Uterus (tissue), 4 donors: Measurements from ENCODE around the gene APOH. TPM values are rescaled to one million over a fixed set of nuclear protein-coding genes. Genes with fewer than 3 reads are reported as not detected.

Source experiments
- DNase-seq, 2 donors: peaks; one replicate each; pipeline ENCODE4 v3.0.0-alpha.2; 2019 to 2020
- H3K27ac ChIP-seq, 2 donors: fragments of 200-600 bp; sonication (generic); 1 replicate in 1 of 2; 2 replicates in 1 of 2; pipeline ENCODE4 v1.5.1; 2016 to 2018
- H3K27me3 ChIP-seq, 2 donors: fragments of 200-600 bp; sonication (generic); one replicate each; pipeline ENCODE4 v1.5.1; 2018 to 2019; ENCODE audit warnings: control low read depth in 1 of 2
- H3K36me3 ChIP-seq, 2 donors: fragments of 200-600 bp; sonication (generic); one replicate each; pipeline ENCODE4 v1.5.1; 2019; ENCODE audit warnings: control low read depth in 1 of 2
- H3K4me1 ChIP-seq, 2 donors: fragments of 200-600 bp; sonication (generic); one replicate each; pipeline ENCODE4 v1.5.1; 2018 to 2019; ENCODE audit warnings: control low read depth in 1 of 2
- H3K4me3 ChIP-seq, 2 donors: fragments of 200-600 bp; sonication (generic); 1 replicate in 1 of 2; 2 replicates in 1 of 2; pipeline ENCODE4 v1.5.1; 2018 to 2019; ENCODE audit warnings: mild to moderate bottlenecking in 1 of 2
- H3K9me3 ChIP-seq, 2 donors: fragments of 200-600 bp; sonication (generic); one replicate each; pipeline ENCODE4 v1.5.1; 2019; ENCODE audit warnings: control low read depth in 1 of 2
- CTCF ChIP-seq, 4 experiments: fragments of 200-600 bp in 2 of 4; fragments of 450-650 bp in 2 of 4; sonication (generic) in 2 of 4; IDR thresholded peaks; one replicate each; pipeline ENCODE4 v1.5.1; 2016 to 2019; ENCODE audit warnings: antibody characterized with exemption in 4 of 4, mild to moderate bottlenecking in 2 of 4, moderate library complexity in 1 of 4
- POLR2A ChIP-seq, 2 donors: fragments of 450-650 bp; IDR thresholded peaks; one replicate each; pipeline ENCODE4 v1.6.1; 2016; ENCODE audit warnings: antibody characterized with exemption in 2 of 2, mild to moderate bottlenecking in 1 of 2, moderate library complexity in 1 of 2
- intact Hi-C: fragments of 100-400 bp; cut with DNase I; formaldehyde crosslinking; loops from one replicate; pipeline ENCODE4 v1.15.1; 2023; ENCODE audit warnings: low total_unique reads
- total RNA-seq, 4 donors: library from RNA; depleted of rRNA in 3 of 4; stranded (reverse); fragments of >200 nt in 3 of 4; gene quantifications; one replicate each; pipeline versions ENCODE4 v1.1.0 to v1.2.4, GENCODE V29; 2014 to 2023
- donor health status: DM: yes; HTN: yes; CAD: no.

Gene APOH
- total RNA-seq, 4 donors from 2014 or later = 0.61 TPM; not detected in 3

- Histone ChIP-seq H3K4me1 (no peaks in the 10 kb centered on the region), H3K27me3 (no peaks in the 10 kb centered on the region), H3K36me3 (no peaks in the 10 kb centered on the region), H3K4me3 (no peak overlapping the region), H3K9me3 (no peaks in the 10 kb centered on the region), H3K27ac (no peak overlapping the region)
- intact Hi-C loops = no loop called here
- TF ChIP-seq POLR2A (IDR thresholded peaks at IDR 0.05) (no peak), CTCF (IDR thresholded peaks at IDR 0.05) (no peak)
- DNase-seq = no peak
Observed at GRCh38 chr17:66210208-66210574, 19.0 kb downstream of the APOH start.

GRCh38 chr17:66207936-66208335, 21.3 kb downstream of the APOH start:
- Histone ChIP-seq H3K9me3 (no peaks in the 10 kb centered on the region), H3K36me3 (no peaks in the 10 kb centered on the region), H3K27ac (no peak overlapping the region), H3K4me1 (no peaks in the 10 kb centered on the region), H3K27me3 (no peaks in the 10 kb centered on the region), H3K4me3 (no peak overlapping the region)
- intact Hi-C loops = no loop called here
- TF ChIP-seq CTCF (IDR thresholded peaks at IDR 0.05) = no peak
- no peak for TF ChIP-seq POLR2A (IDR thresholded peaks at IDR 0.05)
- DNase-seq = no peak

- intact Hi-C loops = no loop called here
- no peak for DNase-seq
- Histone ChIP-seq H3K27me3 (no peaks in the 10 kb centered on the region), H3K9me3 (no peaks in the 10 kb centered on the region), H3K4me3 (no peak overlapping the region), H3K27ac (no peak overlapping the region), H3K4me1 (no peaks in the 10 kb centered on the region), H3K36me3 (no peaks in the 10 kb centered on the region)
- TF ChIP-seq POLR2A (IDR thresholded peaks at IDR 0.05) = no peak
- TF ChIP-seq CTCF (IDR thresholded peaks at IDR 0.05) = no peak
Observed at GRCh38 chr17:66203274-66204015, 25.8 kb downstream of the APOH start.

GRCh38 chr17:66200685-66201092, 28.5 kb downstream of the APOH start:
- Histone ChIP-seq H3K4me1 (no peaks in the 10 kb centered on the region), H3K4me3 (no peak overlapping the region), H3K36me3 (no peaks in the 10 kb centered on the region), H3K9me3 (no peaks in the 10 kb centered on the region), H3K27me3 (no peaks in the 10 kb centered on the region), H3K27ac (no peak overlapping the region)
- TF ChIP-seq CTCF (IDR thresholded peaks at IDR 0.05) (peak; percentile 18 to 45 (median 31)), POLR2A (IDR thresholded peaks at IDR 0.05) (no peak)
- intact Hi-C loops = no loop called here
- DNase-seq = peak in 1 of 2 donors; percentile 16

- Histone ChIP-seq H3K27me3 (no peaks in the 10 kb centered on the region), H3K36me3 (no peaks in the 10 kb centered on the region), H3K27ac (no peak overlapping the region), H3K4me1 (no peaks in the 10 kb centered on the region), H3K4me3 (no peak overlapping the region), H3K9me3 (no peaks in the 10 kb centered on the region)
- no peak for DNase-seq
- intact Hi-C loops = no loop called here
- TF ChIP-seq CTCF (IDR thresholded peaks at IDR 0.05) (no peak), POLR2A (IDR thresholded peaks at IDR 0.05) (no peak)
Observed at GRCh38 chr17:66198242-66198641, 31.0 kb downstream of the APOH start.
